ENCODE data around the gene KRT75.

- TF ChIP-seq ZNF558 (CRISPR knock-in tag; IDR thresholded peaks at IDR 0.05; ENCODE audit: borderline replicate concordance), result no peak
- TF ChIP-seq ATF1 (CRISPR knock-in tag; IDR thresholded peaks at IDR 0.05), result no peak
- TF ChIP-seq NCOA2 (CRISPR knock-in tag; IDR thresholded peaks at IDR 0.05), result no peak
- TF ChIP-seq FOXC1 (CRISPR knock-in tag; IDR thresholded peaks at IDR 0.05; ENCODE audit: borderline replicate concordance), result no peak
- no peak for TF ChIP-seq SIN3B (IDR thresholded peaks at IDR 0.05; ENCODE audit: low read length)
- TF ChIP-seq, protein P1, sequence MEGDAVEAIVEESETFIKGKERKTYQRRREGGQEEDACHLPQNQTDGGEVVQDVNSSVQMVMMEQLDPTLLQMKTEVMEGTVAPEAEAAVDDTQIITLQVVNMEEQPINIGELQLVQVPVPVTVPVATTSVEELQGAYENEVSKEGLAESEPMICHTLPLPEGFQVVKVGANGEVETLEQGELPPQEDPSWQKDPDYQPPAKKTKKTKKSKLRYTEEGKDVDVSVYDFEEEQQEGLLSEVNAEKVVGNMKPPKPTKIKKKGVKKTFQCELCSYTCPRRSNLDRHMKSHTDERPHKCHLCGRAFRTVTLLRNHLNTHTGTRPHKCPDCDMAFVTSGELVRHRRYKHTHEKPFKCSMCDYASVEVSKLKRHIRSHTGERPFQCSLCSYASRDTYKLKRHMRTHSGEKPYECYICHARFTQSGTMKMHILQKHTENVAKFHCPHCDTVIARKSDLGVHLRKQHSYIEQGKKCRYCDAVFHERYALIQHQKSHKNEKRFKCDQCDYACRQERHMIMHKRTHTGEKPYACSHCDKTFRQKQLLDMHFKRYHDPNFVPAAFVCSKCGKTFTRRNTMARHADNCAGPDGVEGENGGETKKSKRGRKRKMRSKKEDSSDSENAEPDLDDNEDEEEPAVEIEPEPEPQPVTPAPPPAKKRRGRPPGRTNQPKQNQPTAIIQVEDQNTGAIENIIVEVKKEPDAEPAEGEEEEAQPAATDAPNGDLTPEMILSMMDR (CRISPR knock-in tag; IDR thresholded peaks at IDR 0.05), result no peak
- TF ChIP-seq PATZ1 (CRISPR knock-in tag; IDR thresholded peaks at IDR 0.05), result no peak
- no peak for TF ChIP-seq IKZF4 (CRISPR knock-in tag; IDR thresholded peaks at IDR 0.05; ENCODE audit: borderline replicate concordance, low read depth, not compliant biosample characterization)
- no peak for TF ChIP-seq HDAC2 (CRISPR knock-in tag; IDR thresholded peaks at IDR 0.05)
- TF ChIP-seq REPIN1 (CRISPR knock-in tag; IDR thresholded peaks at IDR 0.05; ENCODE audit: borderline replicate concordance, low read depth), result no peak
- TF ChIP-seq ERF (CRISPR knock-in tag; IDR thresholded peaks at IDR 0.05), result no peak
- TF ChIP-seq HNF4G (IDR thresholded peaks at IDR 0.05; ENCODE audit: borderline replicate concordance, low read depth, low read length), result no peak
- TF ChIP-seq HNF4G (CRISPR knock-in tag; IDR thresholded peaks at IDR 0.05; ENCODE audit: borderline replicate concordance, low read depth), result no peak
These were observed 20.4 kb upstream of the KRT75 start for GRCh38 chr12:52454411-52455201.
